Motor neuron (in vitro differentiated cells): ENCODE data around the gene MR1. TPM values are rescaled to one million over a fixed set of nuclear protein-coding genes. Genes with fewer than 3 reads are reported as not detected.

Source experiments
- ATAC-seq, 8 experiments: fragments of 200-7000 bp; cut with Tn5 transposase; replicated peaks in 6 of 8; 2 replicates each; pipeline ENCODE4 v1.8.0; 2021; ENCODE audit warnings: mild to moderate bottlenecking in 8 of 8, moderate library complexity in 8 of 8
- H3K27ac ChIP-seq, 2 donors: fragments of 250-450 bp; sonication (Bioruptor Pico); 2 replicates each; pipeline ENCODE4 v1.9.0; 2021; ENCODE audit warnings: antibody characterized with exemption in 2 of 2, mild to moderate bottlenecking in 2 of 2, moderate library complexity in 1 of 2
- H3K4me1 ChIP-seq, 2 donors: fragments of 250-450 bp; sonication (Bioruptor Pico); replicated peaks in 1 of 2; 2 replicates each; pipeline ENCODE4 v1.6.1; 2021; ENCODE audit warnings: antibody characterized with exemption in 2 of 2, mild to moderate bottlenecking in 2 of 2, moderate library complexity in 1 of 2
- H3K4me3 ChIP-seq, 5 donors: fragments of 250-450 bp; sonication (Bioruptor Pico); 2 replicates each; pipeline ENCODE4 v1.9.0; 2021; ENCODE audit warnings: antibody characterized with exemption in 5 of 5, mild to moderate bottlenecking in 5 of 5, moderate library complexity in 4 of 5
- WGBS, 10 experiments: fragments of 450-650 bp; shearing (Covaris generic); methylation state at CpG; one replicate each; pipeline ENCODE4 v1.0.0; 2022; 5-methylcytosine and 5-hydroxymethylcytosine counted together
- in situ Hi-C, 9 experiments: fragments of 400-800 bp; cut with MboI; loops; one replicate each; pipeline ENCODE4 v1.15.0; 2021; ENCODE audit warnings: low sequenced_read_pairs in 9 of 9, low pct_unique_long_range_greater_than_20kb in 2 of 9; ENCODE audit not compliant: unreplicated experiment in 9 of 9
- total RNA-seq, 8 experiments: library from RNA; unstranded; fragments of 300-600 nt; gene quantifications; 2 replicates each; pipeline versions ENCODE4 v1.2.3 to v1.2.4, GENCODE V29; 2022

Gene MR1
- total RNA-seq, 8 experiments from 2014 or later = 0.05 to 41.8 (median 2.3) TPM

- 0 to 100% (median 53%) methylated on average over 1 to 3 of the region's 3 CpGs; no CpG with 5 or more reads in 1 of the 10 experiments for WGBS, 10 experiments
- Histone ChIP-seq H3K27ac (no peak overlapping the region), H3K4me1 (peaks cover 8 to 25% of the 10 kb centered on the region in 2 donors), H3K4me3 (no peak overlapping the region)
- in situ Hi-C loops = no loop called here
- ATAC-seq = peak in 4 of 8 experiments; percentile 42 to 90 (median 51)
Observed at GRCh38 chr1:181081395-181081794, 47.6 kb downstream of the MR1 start.

- H3K27ac ChIP-seq = no peak overlapping the region
- H3K4me3 ChIP-seq = no peak overlapping the region
- in situ Hi-C loops = no loop called here
- peaks cover 3 to 10% of the 10 kb centered on the region in 2 donors for H3K4me1 ChIP-seq
- 22 to 80% (median 65%) methylated on average over 1 to 6 of the region's 6 CpGs; no CpG with 5 or more reads in 2 of the 10 experiments for WGBS, 10 experiments
- ATAC-seq = peak in 4 of 8 experiments; percentile 3 to 13 (median 8)
Observed at GRCh38 chr1:181083842-181084605, 50.2 kb downstream of the MR1 start.

DNA sequence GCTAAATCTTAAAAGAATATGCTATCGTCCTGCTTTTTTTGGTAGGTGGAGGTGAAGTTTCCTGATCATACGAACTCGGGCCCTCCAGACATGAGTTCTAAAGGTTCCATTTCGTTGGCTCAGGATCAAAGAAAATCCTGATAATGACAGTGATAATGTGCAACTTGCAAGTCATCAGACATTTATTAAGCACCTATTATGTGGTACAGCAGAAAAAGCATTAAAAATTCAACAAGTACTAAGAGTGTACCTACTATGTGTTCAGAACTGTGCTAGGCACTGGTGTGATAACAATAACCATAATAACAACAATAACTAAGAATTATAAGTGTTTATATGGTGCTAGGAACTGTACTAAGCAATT lies 50.8 kb downstream of the MR1 start:
- Histone ChIP-seq H3K4me3 (no peak overlapping the region), H3K4me1 (peaks cover 3 to 10% of the 10 kb centered on the region in 2 donors), H3K27ac (no peak overlapping the region)
- ATAC-seq = no peak
- 33 to 100% (median 78%) methylated on average over 1 to 4 of the region's 4 CpGs; no CpG with 5 or more reads in 1 of the 10 experiments for WGBS, 10 experiments
- in situ Hi-C loops = no loop called here

DNA sequence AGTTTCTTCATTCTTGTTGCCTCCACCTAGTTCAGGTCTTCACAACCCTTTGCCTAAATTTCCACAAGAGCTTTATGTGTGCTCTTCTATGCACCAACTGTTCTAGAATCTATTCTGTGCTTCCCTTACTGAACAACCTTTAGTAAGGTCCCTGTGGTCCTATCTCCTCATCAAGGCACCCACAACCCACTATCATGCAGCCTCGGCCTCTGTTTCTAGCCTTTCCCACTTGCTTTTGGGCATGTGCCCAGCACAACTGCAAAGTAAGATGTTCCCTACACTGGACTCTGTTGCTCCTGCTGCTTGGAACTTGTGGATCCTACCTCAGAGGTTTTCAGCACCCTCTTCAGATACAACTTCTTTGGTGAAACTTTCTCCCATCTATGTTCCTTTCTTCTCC lies 52.3 kb downstream of the MR1 start:
- in situ Hi-C loops = no loop called here
- ATAC-seq = no peak
- Histone ChIP-seq H3K4me3 (no peak overlapping the region), H3K27ac (no peak overlapping the region), H3K4me1 (peaks cover 7 to 8% of the 10 kb centered on the region in 2 donors)
- 86 to 100% (median 100%) methylated on average over 1 of the region's 1 CpG; no CpG with 5 or more reads in 4 of the 10 experiments for WGBS, 10 experiments

- no peak for ATAC-seq
- H3K4me3 ChIP-seq = no peak overlapping the region
- in situ Hi-C loops = no loop called here
- H3K4me1 ChIP-seq = peaks cover 2 to 12% of the 10 kb centered on the region in 2 donors
- H3K27ac ChIP-seq = no peak overlapping the region
- 7 to 90% (median 61%) methylated on average over 1 to 5 of the region's 5 CpGs; no CpG with 5 or more reads in 2 of the 10 experiments for WGBS, 10 experiments
Observed at GRCh38 chr1:181086926-181087325, 53.1 kb downstream of the MR1 start.

GRCh38 chr1:181087400-181087901 lies 53.7 kb downstream of the MR1 start:
- Histone ChIP-seq H3K4me3 (no peak overlapping the region), H3K4me1 (peaks cover 2 to 17% of the 10 kb centered on the region in 2 donors), H3K27ac (no peak overlapping the region)
- in situ Hi-C loops = no loop called here
- WGBS, 10 experiments = 29 to 92% (median 74%) methylated on average over 2 to 8 of the region's 8 CpGs
- ATAC-seq = no peak

- ATAC-seq = peak; percentile 74 to 92 (median 88)
- Histone ChIP-seq H3K4me1 (peaks cover 5 to 17% of the 10 kb centered on the region in 2 donors), H3K4me3 (peak within 1 kb of the TSS; percentile 54 to 74 (median 58)), H3K27ac (peak within 1 kb of the TSS in 1 of 2 donors; percentile 12)
- in situ Hi-C loops = no loop called here
- 0 to 27% (median 6%) methylated on average over 2 to 55 of the region's 76 CpGs; no CpG with 5 or more reads in 2 of the 10 experiments for WGBS, 10 experiments
Observed at GRCh38 chr1:181088079-181089016, 54.6 kb downstream of the MR1 start, which contains the start of gene IER5. Gene IER5 (plus strand): TSS chr1:181088700. CDS start chr1:181088903, 203 bp downstream.

GRCh38 chr1:181089017-181089675 lies 55.4 kb downstream of the MR1 start:
- H3K4me1 ChIP-seq = peaks cover 6 to 18% of the 10 kb centered on the region in 2 donors
- in situ Hi-C loops = no loop called here
- peak overlapping the region in 1 of 2 donors; percentile 12 for H3K27ac ChIP-seq
- peak; percentile 0 to 43 (median 25) for ATAC-seq
- H3K4me3 ChIP-seq = peak overlapping the region; percentile 54 to 74 (median 58)
- WGBS, 10 experiments = 0 to 1% (median 0%) methylated on average over 2 to 41 of the region's 97 CpGs; no CpG with 5 or more reads in 6 of the 10 experiments

DNA sequence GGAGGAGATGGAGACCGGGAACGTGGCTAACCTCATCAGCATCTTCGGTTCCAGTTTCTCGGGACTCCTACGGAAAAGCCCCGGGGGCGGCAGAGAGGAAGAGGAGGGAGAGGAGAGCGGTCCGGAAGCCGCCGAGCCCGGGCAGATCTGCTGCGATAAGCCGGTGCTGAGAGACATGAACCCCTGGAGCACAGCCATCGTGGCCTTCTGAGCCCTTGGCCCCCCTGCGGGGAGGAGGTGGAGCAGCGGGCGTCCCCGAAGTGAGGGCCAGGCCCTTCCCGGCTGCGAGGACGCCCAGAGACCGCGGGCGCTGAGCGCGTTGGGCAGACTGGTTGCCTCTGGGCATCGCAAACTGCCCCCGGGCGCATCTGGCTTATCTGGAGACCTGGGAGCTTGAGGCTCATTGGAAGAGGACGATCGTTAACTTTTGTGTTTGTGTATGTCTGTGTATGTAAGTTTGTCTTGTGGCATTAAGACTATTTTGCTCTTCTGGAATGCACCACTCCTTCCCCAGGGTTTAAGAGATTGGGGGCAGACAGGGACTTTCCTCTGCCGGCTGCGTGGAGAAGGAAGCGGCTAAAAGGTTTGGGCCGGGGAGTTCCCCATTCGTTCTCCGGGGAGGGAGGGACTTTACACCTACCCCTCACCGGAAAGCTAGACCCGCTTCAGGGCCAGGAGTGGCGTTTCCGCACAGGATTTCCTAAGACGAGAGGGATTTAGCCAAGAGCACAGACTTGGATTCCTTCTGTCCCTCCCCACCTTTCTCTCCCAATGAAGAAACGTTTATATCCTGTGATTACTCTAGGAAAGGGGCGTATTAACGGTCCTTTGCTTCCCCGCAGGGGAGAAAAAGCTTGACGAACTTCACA lies 56.1 kb downstream of the MR1 start:
- ATAC-seq = peak; percentile 19 to 50 (median 38)
- WGBS, 10 experiments = 0 to 6% (median 0%) methylated on average over 3 to 36 of the region's 48 CpGs
- Histone ChIP-seq H3K4me1 (peaks cover 14 to 26% of the 10 kb centered on the region in 2 donors), H3K27ac (peak overlapping the region in 1 of 2 donors; percentile 12), H3K4me3 (peak overlapping the region; percentile 54 to 74 (median 58))
- in situ Hi-C loops = no loop called here

DNA sequence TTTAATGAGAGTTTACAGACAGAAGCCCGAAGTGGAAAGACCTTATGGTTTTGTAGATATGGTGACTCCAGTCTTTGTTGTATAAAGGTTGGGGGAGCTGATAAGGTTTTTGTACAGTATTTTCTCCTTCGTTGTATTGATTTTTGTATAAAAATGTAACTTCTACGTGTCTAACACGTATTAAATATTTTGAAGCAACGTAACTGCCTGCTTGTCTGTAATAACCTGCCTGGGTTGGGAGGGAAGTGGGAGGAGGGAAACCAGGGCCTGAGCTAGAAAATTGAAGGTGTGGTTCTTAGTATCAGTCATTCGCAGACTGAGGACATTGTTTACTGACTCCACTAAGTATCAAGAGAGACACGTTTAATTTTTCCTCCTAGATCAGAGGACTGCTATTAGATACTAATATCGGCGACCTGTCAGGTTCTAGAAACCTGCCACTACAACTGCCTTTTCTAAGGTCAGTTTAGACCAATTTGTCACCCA lies 56.9 kb downstream of the MR1 start:
- Histone ChIP-seq H3K27ac (no peak overlapping the region), H3K4me3 (peak overlapping the region; percentile 54 to 74 (median 58)), H3K4me1 (peaks cover 22 to 34% of the 10 kb centered on the region in 2 donors)
- WGBS, 10 experiments = 0 to 24% (median 12%) methylated on average over 5 to 9 of the region's 9 CpGs; no CpG with 5 or more reads in 1 of the 10 experiments
- in situ Hi-C loops = no loop called here
- no peak for ATAC-seq

DNA sequence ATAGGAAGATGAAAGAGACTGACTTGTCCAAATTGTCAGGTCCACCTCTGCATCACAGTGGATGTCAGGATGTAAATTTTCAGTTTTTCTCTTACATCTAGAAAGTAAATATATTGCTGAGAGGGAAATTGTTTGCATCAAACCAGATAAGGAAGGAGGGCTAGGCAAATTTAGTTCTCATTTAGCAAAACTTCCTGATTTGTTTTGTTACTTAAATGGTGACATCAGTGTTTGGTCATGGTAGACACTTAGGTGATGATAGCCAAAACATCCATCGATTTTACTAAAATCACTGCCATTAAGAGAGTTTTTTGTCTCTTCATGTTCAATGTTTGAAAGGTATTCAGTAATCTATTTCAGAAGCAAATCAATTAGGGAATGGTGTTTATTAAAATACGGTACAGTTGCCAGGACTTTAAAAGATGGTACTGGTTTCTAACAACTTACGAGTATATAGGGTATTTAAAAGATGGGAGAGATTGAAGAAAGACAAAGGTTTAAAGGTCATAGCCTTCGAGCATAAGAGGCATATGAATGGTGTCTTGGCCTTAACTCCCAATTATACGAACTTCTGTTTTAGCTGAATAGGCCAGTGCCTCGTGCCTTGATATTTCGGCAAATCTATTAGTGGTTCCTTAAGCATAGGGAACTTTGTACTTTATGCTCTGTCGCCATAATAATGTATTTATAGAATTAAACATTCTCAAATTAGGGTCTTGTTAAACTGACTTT lies 57.7 kb downstream of the MR1 start:
- ATAC-seq = no peak
- peak overlapping the region in 4 of 5 donors; percentile 58 to 74 (median 59) for H3K4me3 ChIP-seq
- H3K27ac ChIP-seq = no peak overlapping the region
- peaks cover 29 to 41% of the 10 kb centered on the region in 2 donors for H3K4me1 ChIP-seq
- in situ Hi-C loops = no loop called here
- WGBS, 10 experiments = 47 to 94% (median 67%) methylated on average over 2 to 8 of the region's 8 CpGs
